K562 (cell line): ENCODE measurements around the gene MCM7. TPM values are rescaled to one million over a fixed set of nuclear protein-coding genes. Genes with fewer than 3 reads are reported as not detected.

Experiments used
- ATAC-seq: fragments of 200-7000 bp; cut with Tn5 transposase; 3 replicates; pipeline ENCODE4 v1.9.1; 2020; ENCODE audit warnings: moderate library complexity
- BruUV-seq: library from RNA; stranded (reverse); fragments of 400-500 nt; replicated peaks from 2 replicates; lab custom pipeline; 2021; lab: Mats Ljungman, UMichigan
- CTCF ChIA-PET: fragments of 300-600 bp; formaldehyde crosslinking; extraction: SDS; loops from one replicate; lab custom pipeline; 2021; ENCODE audit warnings: low intra/inter-chr PET ratio; lab: Yijun Ruan, JAX
- POLR2A ChIA-PET: fragments of 300-600, 350-650 bp; sonication (Branson Sonifier 250); formaldehyde crosslinking; extraction: SDS; loops from one replicate; lab custom pipeline; 2021; ENCODE audit warnings: antibody characterized with exemption, inconsistent platforms; lab: Yijun Ruan, JAX
- DNase-seq, 4 experiments: peaks; one replicate each; pipeline versions ENCODE4 v3.0.0 to v3.0.0-alpha.2; 2011 to 2018; ENCODE audit warnings: low spot score in 3 of 4, mixed read lengths in 3 of 4; ENCODE audit errors: extremely low read depth in 1 of 4
- FAIRE-seq: peaks from 2 replicates; lab custom pipeline; 2011; peaks lifted over from hg19 to GRCh38; lab: Jason Lieb, UNC
- H2AFZ ChIP-seq: 2 replicates; pipeline ENCODE4 v1.6.0; 2011; ENCODE audit warnings: low read depth, low read length, control low read depth, inconsistent platforms
- H3K27ac ChIP-seq: fragments of 200-600 bp; 3 replicates; pipeline ENCODE4 v1.8.0; 2011; ENCODE audit warnings: low read depth, mild to moderate bottlenecking, control low read depth, inconsistent platforms, low read length, moderate library complexity, mixed read lengths; ENCODE audit errors: extremely low read depth
- H3K27me3 ChIP-seq, 2 experiments: fragments of 300-600 bp in 1 of 2; 2 replicates in 1 of 2; 3 replicates in 1 of 2; pipeline versions ENCODE4 v1.6.0 to v1.8.0; 2011; ENCODE audit warnings: inconsistent platforms in 2 of 2, low read length in 2 of 2, mild to moderate bottlenecking in 1 of 2, mixed read lengths in 1 of 2, moderate library complexity in 1 of 2; ENCODE audit not compliant: control insufficient read depth in 2 of 2, insufficient read depth in 2 of 2
- H3K36me3 ChIP-seq: fragments of 300-600 bp; 3 replicates; pipeline ENCODE4 v1.8.0; 2011; ENCODE audit warnings: mild to moderate bottlenecking, low read length, inconsistent platforms; ENCODE audit not compliant: control insufficient read depth, insufficient read depth
- H3K4me1 ChIP-seq, 2 experiments: fragments of 200-600 bp in 1 of 2; replicated peaks in 1 of 2; 2 replicates in 1 of 2; 3 replicates in 1 of 2; pipeline versions ENCODE4 v1.5.1 to v1.8.0; 2011; ENCODE audit warnings: inconsistent platforms in 2 of 2, low read length in 2 of 2, mild to moderate bottlenecking in 1 of 2, mixed read lengths in 1 of 2, moderate library complexity in 1 of 2; ENCODE audit not compliant: control insufficient read depth in 2 of 2, insufficient read depth in 2 of 2
- H3K4me2 ChIP-seq: 2 replicates; pipeline ENCODE4 v1.6.1; 2011; ENCODE audit warnings: low read length, control low read depth, inconsistent platforms, mixed read lengths; ENCODE audit not compliant: insufficient read depth
- H3K4me3 ChIP-seq: fragments of 200-600 bp; sonication (generic), shearing (Covaris generic); 2 replicates; pipeline ENCODE4 v1.5.1; 2016; ENCODE audit warnings: control low read depth, inconsistent platforms
- H3K79me2 ChIP-seq: fragments of 200-600 bp; 3 replicates; pipeline ENCODE4 v1.8.0; 2011; ENCODE audit warnings: low read length, inconsistent platforms; ENCODE audit not compliant: control insufficient read depth, insufficient read depth
- H3K9ac ChIP-seq, 2 experiments: 2 replicates each; pipeline versions ENCODE4 v1.6.0 to v1.6.1; 2011; ENCODE audit warnings: low read depth in 2 of 2, low read length in 2 of 2, control low read depth in 1 of 2, inconsistent platforms in 1 of 2, mild to moderate bottlenecking in 1 of 2, mixed read lengths in 1 of 2; ENCODE audit not compliant: insufficient read depth in 1 of 2
- H3K9me1 ChIP-seq: one replicate; pipeline ENCODE4 v1.6.0; 2011; ENCODE audit warnings: inconsistent platforms, mild to moderate bottlenecking, low read length, moderate library complexity; ENCODE audit not compliant: control insufficient read depth, insufficient read depth
- H3K9me3 ChIP-seq: replicated peaks from 2 replicates; pipeline ENCODE4 v1.5.1; 2011; ENCODE audit warnings: low read depth, low read length, inconsistent platforms; ENCODE audit not compliant: control insufficient read depth, insufficient read depth
- H4K20me1 ChIP-seq: replicated peaks from 2 replicates; pipeline ENCODE4 v1.6.1; 2011; ENCODE audit warnings: low read length, inconsistent platforms, mixed read lengths; ENCODE audit not compliant: control insufficient read depth, insufficient read depth
- ARHGAP35 ChIP-seq: fragments of 450-650 bp; IDR thresholded peaks from 2 replicates; pipeline ENCODE4 v1.6.1; 2018; ENCODE audit not compliant: partially characterized antibody
- CC2D1A ChIP-seq: fragments of 450-650 bp; IDR thresholded peaks from 2 replicates; pipeline ENCODE4 v1.6.1; 2017; ENCODE audit warnings: mild to moderate bottlenecking
- DMBX1 ChIP-seq: fragments of 250-450 bp; sonication (Bioruptor Pico); IDR thresholded peaks from 2 replicates; pipeline ENCODE4 v1.8.0; 2022; ENCODE audit warnings: inconsistent platforms, mild to moderate bottlenecking, moderate library complexity, borderline replicate concordance
- FOXK1 ChIP-seq: sonication (generic); formaldehyde crosslinking; IDR thresholded peaks from 2 replicates; pipeline ENCODE4 v1.8.0; 2022; ENCODE audit warnings: missing genetic modification reagents, mild to moderate bottlenecking, borderline replicate concordance
- GABPB1 ChIP-seq: sonication (generic); formaldehyde crosslinking; IDR thresholded peaks from 2 replicates; pipeline ENCODE4 v1.8.0; 2022; ENCODE audit warnings: mild to moderate bottlenecking, missing genetic modification reagents
- HDAC1 ChIP-seq, 2 experiments: fragments of 450-650 bp; IDR thresholded peaks; 2 replicates each; pipeline ENCODE4 v1.6.1; 2016 to 2017; ENCODE audit warnings: inconsistent platforms in 1 of 2, mild to moderate bottlenecking in 1 of 2, moderate library complexity in 1 of 2
- HMG20A ChIP-seq: fragments of 450-650 bp; formaldehyde crosslinking; conservative IDR thresholded peaks from 2 replicates; pipeline ENCODE4 v1.4.0; 2020; ENCODE audit warnings: mild to moderate bottlenecking, mixed read lengths
- HNRNPL ChIP-seq: fragments of 200-400 bp; formaldehyde crosslinking; IDR thresholded peaks from 2 replicates; pipeline ENCODE4 v1.6.1; 2017; ENCODE audit warnings: low read depth, mild to moderate bottlenecking, low read length
- PPARD ChIP-seq: fragments of 250-450 bp; sonication (Bioruptor Pico); IDR thresholded peaks from 2 replicates; pipeline ENCODE4 v1.8.0; 2022; ENCODE audit warnings: inconsistent platforms, mild to moderate bottlenecking, moderate library complexity
- PRPF4 ChIP-seq: fragments of 200-400 bp; formaldehyde crosslinking; IDR thresholded peaks from one replicate; pipeline ENCODE4 v1.6.1; 2017; ENCODE audit warnings: low read length, low read depth, mild to moderate bottlenecking; ENCODE audit not compliant: insufficient read depth, poor library complexity, severe bottlenecking
- RFX5 ChIP-seq: IDR thresholded peaks from 2 replicates; pipeline ENCODE4 v1.6.1; 2011; ENCODE audit warnings: low read depth, mild to moderate bottlenecking, improper control_type of control experiment, low read length
- TOE1 ChIP-seq, 2 experiments: fragments of 450-650 bp in 1 of 2; sonication (generic) in 1 of 2; formaldehyde crosslinking in 1 of 2; IDR thresholded peaks; 2 replicates each; pipeline versions ENCODE4 v1.7.1 to v1.8.0; 2016 to 2022; ENCODE audit warnings: borderline replicate concordance in 2 of 2, mild to moderate bottlenecking in 2 of 2, antibody characterized with exemption in 1 of 2, inconsistent platforms in 1 of 2, low read depth in 1 of 2, missing genetic modification reagents in 1 of 2, moderate library complexity in 1 of 2
- ZBTB2 ChIP-seq: fragments of 450-650 bp; IDR thresholded peaks from 2 replicates; pipeline ENCODE4 v1.6.1; 2016; ENCODE audit warnings: antibody characterized with exemption
- ZNF589 ChIP-seq: fragments of 200-800 bp; sonication (Bioruptor generic); IDR thresholded peaks from 2 replicates; pipeline ENCODE4 v1.6.1; 2016; ENCODE audit warnings: low read depth, missing genetic modification characterization, missing compliant biosample characterization
- WGBS: fragments of 100-300 bp; shearing (Covaris generic); methylation state at CpG from one replicate; pipeline ENCODE4 v1.1.6; 2016; ENCODE audit warnings: low coverage, mixed read lengths; ENCODE audit not compliant: insufficient coverage; ENCODE audit errors: missing lambda C conversion rate; 5-methylcytosine and 5-hydroxymethylcytosine counted together
- in situ Hi-C: fragments of 300-500 bp; cut with MboI; formaldehyde crosslinking; loops from 4 replicates; pipeline ENCODE4 v1.15.0; 2018; ENCODE audit warnings: inconsistent platforms, mixed read lengths
- intact Hi-C: fragments of 100-400 bp; cut with micrococcal nuclease; formaldehyde crosslinking; loops from 2 replicates; pipeline ENCODE4 v1.14.2; 2022
- polyA plus RNA-seq, 8 experiments: library from polyadenylated mRNA; depleted of rRNA in 4 of 8; stranded (reverse) in 5 of 8; unstranded in 3 of 8; fragments of >200 nt; fragmentation: Nextera tagmentation in 2 of 8; fragmentation: Illumina TruSeq in 1 of 8; extraction: Ambion mirVana in 2 of 8; extraction: Trizol in 1 of 8; gene quantifications; 2 replicates each; pipeline versions ENCODE4 v1.2.1 to v1.2.3, GENCODE V29; 2011 to 2014; ENCODE audit warnings: inconsistent platforms in 1 of 8, missing spikeins in 1 of 8
- total RNA-seq, 7 experiments: library from RNA; depleted of rRNA in 6 of 7; stranded (reverse); fragments of >200 nt in 6 of 7; fragmentation: Illumina TruSeq in 2 of 7; extraction: Trizol in 2 of 7; gene quantifications; 2 replicates each; pipeline versions ENCODE4 v1.2.1 to v1.2.3, GENCODE V29; 2011 to 2021; ENCODE audit warnings: low replicate concordance in 1 of 7
- TF ChIP-seq, protein P1 (sequence below): sonication (generic); formaldehyde crosslinking; IDR thresholded peaks from 2 replicates; pipeline ENCODE4 v1.8.1; 2023; ENCODE audit warnings: missing genetic modification reagents, mild to moderate bottlenecking, borderline replicate concordance

Gene MCM7
- total and polyA plus RNA-seq, 9 of the 15 experiments (the other 6 are each of a cell fraction or from before 2014, with no cell fraction given): 329 to 856 (median 437) TPM

DNA sequence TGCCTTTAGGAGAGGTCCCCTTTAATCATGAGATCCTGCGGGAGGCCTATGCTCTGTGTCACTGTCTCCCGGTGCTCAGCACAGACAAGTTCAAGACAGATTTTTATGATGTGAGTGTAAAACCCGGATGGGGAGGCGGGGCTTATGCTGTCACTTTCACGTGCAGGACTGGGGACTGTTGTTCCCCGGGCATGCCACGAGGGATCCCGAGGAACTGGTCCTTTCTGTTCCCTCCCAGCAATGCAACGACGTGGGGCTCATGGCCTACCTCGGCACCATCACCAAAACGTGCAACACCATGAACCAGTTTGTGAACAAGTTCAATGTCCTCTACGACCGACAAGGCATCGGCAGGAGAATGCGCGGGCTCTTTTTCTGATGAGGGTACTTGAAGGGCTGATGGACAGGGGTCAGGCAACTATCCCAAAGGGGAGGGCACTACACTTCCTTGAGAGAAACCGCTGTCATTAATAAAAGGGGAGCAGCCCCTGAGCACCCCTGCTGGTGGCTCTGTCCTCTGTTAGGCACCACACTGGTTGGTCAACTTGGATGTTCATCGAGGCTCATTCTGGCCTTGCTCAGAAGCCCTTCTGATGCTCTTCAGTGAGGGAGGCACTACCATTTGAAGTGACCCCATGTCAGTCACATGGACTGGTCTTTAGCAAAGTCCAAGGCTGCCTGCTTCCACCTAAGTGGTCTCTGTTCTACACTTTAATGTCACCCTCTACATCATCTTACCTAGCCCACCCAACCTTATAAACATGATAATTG, 9.6 kb downstream of the MCM7 start:
- ChIA-PET POLR2A (interaction anchor here (0.8 to 7.9 kb wide), 4 partner anchors 9 to 69 kb away, joined by 3 to 115 read pairs (median 12); partner anchors contain the start of genes AP4M1 and MCM7), CTCF (no interaction called here)
- no TSS peak for BruUV-seq
- no peak overlapping the region for H3K4me3 ChIP-seq
- in situ Hi-C loops (no loop called here), intact Hi-C loops (no loop called here)
- no peaks in the 10 kb centered on the region for H3K9me3 ChIP-seq
- H3K9ac ChIP-seq: no peak overlapping the region
- peak overlapping the region; percentile 36; the same call in 1 of the 3 replicates for H3K27ac ChIP-seq
- WGBS: 68% methylated on average over 19 of the region's 19 CpGs
- peaks cover 23 to 32% of the 10 kb centered on the region in 2 experiments for H3K4me1 ChIP-seq
- FAIRE-seq (no peak), DNase-seq (peak in 3 of 4 experiments; percentile 42 to 57 (median 47)), ATAC-seq (peak; percentile 58)
- H2AFZ ChIP-seq: no peak overlapping the region
- no peaks in the 10 kb centered on the region for H3K27me3 ChIP-seq
- H3K36me3 ChIP-seq: peaks cover 68% of the 10 kb centered on the region
- peaks cover 27% of the 10 kb centered on the region for H3K79me2 ChIP-seq
- peaks cover 29% of the 10 kb centered on the region for H4K20me1 ChIP-seq
- no peak overlapping the region; the same call in 1 of the 2 replicates for H3K4me2 ChIP-seq
- H3K9me1 ChIP-seq: no peaks in the 10 kb centered on the region
- TF ChIP-seq, protein P1, sequence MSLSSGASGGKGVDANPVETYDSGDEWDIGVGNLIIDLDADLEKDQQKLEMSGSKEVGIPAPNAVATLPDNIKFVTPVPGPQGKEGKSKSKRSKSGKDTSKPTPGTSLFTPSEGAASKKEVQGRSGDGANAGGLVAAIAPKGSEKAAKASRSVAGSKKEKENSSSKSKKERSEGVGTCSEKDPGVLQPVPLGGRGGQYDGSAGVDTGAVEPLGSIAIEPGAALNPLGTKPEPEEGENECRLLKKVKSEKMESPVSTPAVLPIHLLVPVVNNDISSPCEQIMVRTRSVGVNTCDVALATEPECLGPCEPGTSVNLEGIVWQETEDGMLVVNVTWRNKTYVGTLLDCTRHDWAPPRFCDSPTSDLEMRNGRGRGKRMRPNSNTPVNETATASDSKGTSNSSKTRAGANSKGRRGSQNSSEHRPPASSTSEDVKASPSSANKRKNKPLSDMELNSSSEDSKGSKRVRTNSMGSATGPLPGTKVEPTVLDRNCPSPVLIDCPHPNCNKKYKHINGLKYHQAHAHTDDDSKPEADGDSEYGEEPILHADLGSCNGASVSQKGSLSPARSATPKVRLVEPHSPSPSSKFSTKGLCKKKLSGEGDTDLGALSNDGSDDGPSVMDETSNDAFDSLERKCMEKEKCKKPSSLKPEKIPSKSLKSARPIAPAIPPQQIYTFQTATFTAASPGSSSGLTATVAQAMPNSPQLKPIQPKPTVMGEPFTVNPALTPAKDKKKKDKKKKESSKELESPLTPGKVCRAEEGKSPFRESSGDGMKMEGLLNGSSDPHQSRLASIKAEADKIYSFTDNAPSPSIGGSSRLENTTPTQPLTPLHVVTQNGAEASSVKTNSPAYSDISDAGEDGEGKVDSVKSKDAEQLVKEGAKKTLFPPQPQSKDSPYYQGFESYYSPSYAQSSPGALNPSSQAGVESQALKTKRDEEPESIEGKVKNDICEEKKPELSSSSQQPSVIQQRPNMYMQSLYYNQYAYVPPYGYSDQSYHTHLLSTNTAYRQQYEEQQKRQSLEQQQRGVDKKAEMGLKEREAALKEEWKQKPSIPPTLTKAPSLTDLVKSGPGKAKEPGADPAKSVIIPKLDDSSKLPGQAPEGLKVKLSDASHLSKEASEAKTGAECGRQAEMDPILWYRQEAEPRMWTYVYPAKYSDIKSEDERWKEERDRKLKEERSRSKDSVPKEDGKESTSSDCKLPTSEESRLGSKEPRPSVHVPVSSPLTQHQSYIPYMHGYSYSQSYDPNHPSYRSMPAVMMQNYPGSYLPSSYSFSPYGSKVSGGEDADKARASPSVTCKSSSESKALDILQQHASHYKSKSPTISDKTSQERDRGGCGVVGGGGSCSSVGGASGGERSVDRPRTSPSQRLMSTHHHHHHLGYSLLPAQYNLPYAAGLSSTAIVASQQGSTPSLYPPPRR (CRISPR knock-in tag): no peak
- no peak for TF ChIP-seq GABPB1 (CRISPR knock-in tag)
- TF ChIP-seq FOXK1 (CRISPR knock-in tag): 0 out of 2 replicates have a peak, but pooled peaks have one; percentile 42
- TF ChIP-seq RFX5: no peak
- TF ChIP-seq HDAC1 (IDR thresholded peaks at IDR 0.05): no peak
- no peak for TF ChIP-seq HMG20A
- TF ChIP-seq TOE1 (IDR thresholded peaks at IDR 0.05; ENCODE audit: borderline replicate concordance): no peak
- TF ChIP-seq TOE1 (CRISPR knock-in tag; IDR thresholded peaks at IDR 0.05; ENCODE audit: borderline replicate concordance, low read depth): no peak
- TF ChIP-seq ARHGAP35: no peak
- no peak for TF ChIP-seq DMBX1
- no peak for TF ChIP-seq PRPF4
- no peak for TF ChIP-seq HNRNPL
- TF ChIP-seq PPARD (CRISPR knock-in tag): no peak
- no peak for TF ChIP-seq ZBTB2
- TF ChIP-seq ZNF589: no peak
- no peak for TF ChIP-seq CC2D1A
